H9 (cell line): ENCODE measurements around the gene RALGPS2. TPM values are rescaled to one million over a fixed set of nuclear protein-coding genes. Genes with fewer than 3 reads are reported as not detected.

ENCODE experiments used
- DNase-seq: peaks from one replicate; pipeline ENCODE4 v3.0.0-alpha.2; 2017
- H2AFZ ChIP-seq: one replicate; pipeline ENCODE4 v1.6.1; 2013; ENCODE audit warnings: mild to moderate bottlenecking, low read length, control low read depth, moderate library complexity
- H2AK5ac ChIP-seq: 2 replicates; pipeline ENCODE4 v1.6.1; 2013; ENCODE audit warnings: low read length, control low read depth, mixed read lengths; ENCODE audit not compliant: insufficient read length
- H2BK120ac ChIP-seq: one replicate; pipeline ENCODE4 v1.6.1; 2013; ENCODE audit warnings: low read depth, mild to moderate bottlenecking, low read length, control low read depth, inconsistent platforms; ENCODE audit not compliant: poor library complexity, severe bottlenecking
- H2BK12ac ChIP-seq: 2 replicates; pipeline ENCODE4 v1.6.1; 2013; ENCODE audit warnings: low read length, control low read depth, mixed read lengths, low read depth; ENCODE audit not compliant: insufficient read length
- H2BK15ac ChIP-seq: 2 replicates; pipeline ENCODE4 v1.6.1; 2013; ENCODE audit warnings: low read depth, low read length, control low read depth
- H2BK20ac ChIP-seq: one replicate; pipeline ENCODE4 v1.6.1; 2013; ENCODE audit warnings: low read depth, mild to moderate bottlenecking, low read length, control low read depth, inconsistent platforms; ENCODE audit not compliant: poor library complexity, severe bottlenecking
- H2BK5ac ChIP-seq: 2 replicates; pipeline ENCODE4 v1.6.1; 2013; ENCODE audit warnings: low read length, control low read depth, mixed read lengths; ENCODE audit not compliant: insufficient read length
- H3K14ac ChIP-seq: 2 replicates; pipeline ENCODE4 v1.6.1; 2013; ENCODE audit warnings: low read length, control low read depth; ENCODE audit not compliant: insufficient read depth
- H3K18ac ChIP-seq: 2 replicates; pipeline ENCODE4 v1.6.1; 2013; ENCODE audit warnings: low read depth, mild to moderate bottlenecking, mixed read lengths, low read length, control low read depth; ENCODE audit not compliant: insufficient read length
- H3K23ac ChIP-seq: 2 replicates; pipeline ENCODE4 v1.6.1; 2013; ENCODE audit warnings: low read length, control low read depth, mixed read lengths, low read depth; ENCODE audit not compliant: insufficient read length
- H3K23me2 ChIP-seq: 2 replicates; pipeline ENCODE4 v1.6.1; 2013; ENCODE audit warnings: low read depth, mild to moderate bottlenecking, mixed read lengths, low read length, control low read depth; ENCODE audit not compliant: insufficient read length, poor library complexity, severe bottlenecking
- H3K27ac ChIP-seq: 2 replicates; pipeline ENCODE4 v1.5.1; 2013; ENCODE audit warnings: low read length, control low read depth, mixed read lengths, low read depth; ENCODE audit not compliant: insufficient read length
- H3K27me3 ChIP-seq: 2 replicates; pipeline ENCODE4 v1.6.1; 2013; ENCODE audit warnings: low read length, control low read depth, inconsistent platforms; ENCODE audit not compliant: insufficient read depth
- H3K4ac ChIP-seq: 2 replicates; pipeline ENCODE4 v1.6.1; 2013; ENCODE audit warnings: low read depth, mild to moderate bottlenecking, control low read depth, inconsistent platforms, low read length, moderate library complexity
- H3K4me1 ChIP-seq: 2 replicates; pipeline ENCODE4 v1.6.1; 2013; ENCODE audit warnings: low read length, control low read depth, inconsistent platforms; ENCODE audit not compliant: insufficient read depth
- H3K4me2 ChIP-seq: 2 replicates; pipeline ENCODE4 v1.6.1; 2013; ENCODE audit warnings: low read length, control low read depth, mixed read lengths; ENCODE audit not compliant: insufficient read length, insufficient read depth
- H3K56ac ChIP-seq: 2 replicates; pipeline ENCODE4 v1.6.1; 2013; ENCODE audit warnings: low read depth, mild to moderate bottlenecking, mixed read lengths, low read length, control low read depth; ENCODE audit not compliant: insufficient read length
- H3K79me1 ChIP-seq: 2 replicates; pipeline ENCODE4 v1.6.1; 2013; ENCODE audit warnings: low read depth, mild to moderate bottlenecking, moderate library complexity, low read length, control low read depth, inconsistent platforms; ENCODE audit not compliant: insufficient read depth, poor library complexity, severe bottlenecking
- H3K79me2 ChIP-seq: 2 replicates; pipeline ENCODE4 v1.6.1; 2013; ENCODE audit warnings: low read length, control low read depth, inconsistent platforms; ENCODE audit not compliant: insufficient read depth
- H3K9ac ChIP-seq: 2 replicates; pipeline ENCODE4 v1.6.1; 2013; ENCODE audit warnings: low read length, control low read depth, mixed read lengths; ENCODE audit not compliant: insufficient read length; ENCODE audit errors: extremely low read depth
- H3K9me3 ChIP-seq: one replicate; pipeline ENCODE4 v1.6.1; 2013; ENCODE audit warnings: low read depth, low read length, inconsistent platforms; ENCODE audit not compliant: control insufficient read depth
- H3T11ph ChIP-seq: one replicate; pipeline ENCODE4 v1.6.1; 2013; ENCODE audit warnings: mild to moderate bottlenecking, low read length, control low read depth, inconsistent platforms
- H4K20me1 ChIP-seq: one replicate; pipeline ENCODE4 v1.6.1; 2013; ENCODE audit not compliant: control insufficient read depth, insufficient read length, insufficient read depth
- H4K5ac ChIP-seq: 2 replicates; pipeline ENCODE4 v1.6.1; 2013; ENCODE audit warnings: low read depth, mild to moderate bottlenecking, mixed read lengths, low read length, control low read depth; ENCODE audit not compliant: insufficient read length
- H4K8ac ChIP-seq: replicated peaks from 2 replicates; pipeline ENCODE4 v1.6.1; 2013; ENCODE audit warnings: low read length, control low read depth, mixed read lengths, low read depth; ENCODE audit not compliant: insufficient read length
- H4K91ac ChIP-seq: 2 replicates; pipeline ENCODE4 v1.6.1; 2013; ENCODE audit warnings: low read depth, mild to moderate bottlenecking, moderate library complexity, mixed read lengths, low read length, control low read depth; ENCODE audit not compliant: insufficient read length
- H3K27ac Mint-ChIP-seq, 3 experiments: 2 replicates in 2 of 3; 3 replicates in 1 of 3; pipeline ENCODE4 v1.8.0; 2020 to 2021; ENCODE audit warnings: mixed read lengths in 3 of 3, mild to moderate bottlenecking in 1 of 3, moderate library complexity in 1 of 3
- H3K27me3 Mint-ChIP-seq: 2 replicates; pipeline ENCODE4 v1.8.0; 2021; ENCODE audit warnings: low read depth, mild to moderate bottlenecking, moderate library complexity, mixed read lengths
- H3K36me3 Mint-ChIP-seq, 3 experiments: 2 replicates in 2 of 3; 3 replicates in 1 of 3; pipeline ENCODE4 v1.8.0; 2020 to 2021; ENCODE audit warnings: low read depth in 3 of 3, mixed read lengths in 3 of 3; ENCODE audit not compliant: insufficient read depth in 1 of 3
- H3K4me1 Mint-ChIP-seq, 2 experiments: 2 replicates each; pipeline ENCODE4 v1.8.0; 2020; ENCODE audit warnings: mixed read lengths in 2 of 2
- H3K4me3 Mint-ChIP-seq, 2 experiments: 2 replicates in 1 of 2; 3 replicates in 1 of 2; pipeline ENCODE4 v1.8.0; 2020 to 2021; ENCODE audit warnings: mild to moderate bottlenecking in 2 of 2, mixed read lengths in 2 of 2, moderate library complexity in 1 of 2
- H3K9me3 Mint-ChIP-seq, 2 experiments: 2 replicates in 1 of 2; 3 replicates in 1 of 2; pipeline ENCODE4 v1.8.0; 2020; ENCODE audit warnings: mild to moderate bottlenecking in 2 of 2, mixed read lengths in 2 of 2, moderate library complexity in 1 of 2
- CTCF ChIP-seq: fragments of 200-600 bp; sonication (generic); conservative IDR thresholded peaks from 3 replicates; pipeline ENCODE4 v1.8.0; 2021; ENCODE audit warnings: antibody characterized with exemption, mild to moderate bottlenecking
- WGBS: extraction: QIAGEN DNeasy Blood & Tissue Kit; methylation state at CpG from one replicate; pipeline ENCODE4 v1.1.7; 2013; ENCODE audit warnings: missing lambda C conversion rate, low lambda C conversion rate, mixed read lengths; ENCODE audit not compliant: insufficient read length; ENCODE audit errors: extremely low coverage; 5-methylcytosine and 5-hydroxymethylcytosine counted together
- total RNA-seq: library from RNA; stranded (reverse); gene quantifications from 2 replicates; pipeline ENCODE4 v1.2.1, GENCODE V29; 2021

RALGPS2 gene
- total RNA-seq, 1 experiment from 2014 or later = 32.6 TPM

- no CpG with 5 or more reads among the region's 5 CpGs for WGBS
- H4K91ac ChIP-seq = no peak overlapping the region
- H3K27me3 ChIP-seq = no peaks in the 10 kb centered on the region
- no peak overlapping the region for H3K56ac ChIP-seq
- Mint-ChIP-seq H3K9me3 (no peaks in the 10 kb centered on the region), H3K27ac (no peak overlapping the region; a peak in 1 of 7 replicates), H3K36me3 (no peaks in the 10 kb centered on the region), H3K4me1 (no peaks in the 10 kb centered on the region), H3K4me3 (no peak overlapping the region), H3K27me3 (peaks cover 2% of the 10 kb centered on the region; the same call in 1 of the 2 replicates)
- no peak overlapping the region for H3K4ac ChIP-seq
- no peaks in the 10 kb centered on the region for H4K20me1 ChIP-seq
- H3K9me3 ChIP-seq = no peaks in the 10 kb centered on the region
- no peak overlapping the region for H3K18ac ChIP-seq
- H3K4me1 ChIP-seq = no peaks in the 10 kb centered on the region
- no peak overlapping the region for H3T11ph ChIP-seq
- no peaks in the 10 kb centered on the region for H3K79me2 ChIP-seq
- H3K23me2 ChIP-seq = no peaks in the 10 kb centered on the region
- no peak overlapping the region for H2BK12ac ChIP-seq
- no peak for TF ChIP-seq CTCF
- no peak overlapping the region for H2AFZ ChIP-seq
- H2BK15ac ChIP-seq = no peak overlapping the region
- H4K8ac ChIP-seq = no peak overlapping the region
- no peak overlapping the region for H2AK5ac ChIP-seq
- no peak overlapping the region for H3K14ac ChIP-seq
- H2BK120ac ChIP-seq = no peak overlapping the region
- no peak overlapping the region for H4K5ac ChIP-seq
- H3K79me1 ChIP-seq = no peaks in the 10 kb centered on the region
- H3K23ac ChIP-seq = no peak overlapping the region
- H3K27ac ChIP-seq = no peak overlapping the region
- H2BK5ac ChIP-seq = no peak overlapping the region
- no peak for DNase-seq
- H3K4me2 ChIP-seq = no peak overlapping the region
- no peak overlapping the region for H2BK20ac ChIP-seq
- H3K9ac ChIP-seq = no peak overlapping the region
Observed at GRCh38 chr1:178692564-178693327, 32.3 kb upstream of the RALGPS2 start.
